ENCODE data around the gene C10orf143.
"Not testable (repeated sequence)": the region's sequence is repeated elsewhere in the genome, so short reads cannot be mapped to it uniquely, and the experiment has no call there.

C10orf143 gene

DNA sequence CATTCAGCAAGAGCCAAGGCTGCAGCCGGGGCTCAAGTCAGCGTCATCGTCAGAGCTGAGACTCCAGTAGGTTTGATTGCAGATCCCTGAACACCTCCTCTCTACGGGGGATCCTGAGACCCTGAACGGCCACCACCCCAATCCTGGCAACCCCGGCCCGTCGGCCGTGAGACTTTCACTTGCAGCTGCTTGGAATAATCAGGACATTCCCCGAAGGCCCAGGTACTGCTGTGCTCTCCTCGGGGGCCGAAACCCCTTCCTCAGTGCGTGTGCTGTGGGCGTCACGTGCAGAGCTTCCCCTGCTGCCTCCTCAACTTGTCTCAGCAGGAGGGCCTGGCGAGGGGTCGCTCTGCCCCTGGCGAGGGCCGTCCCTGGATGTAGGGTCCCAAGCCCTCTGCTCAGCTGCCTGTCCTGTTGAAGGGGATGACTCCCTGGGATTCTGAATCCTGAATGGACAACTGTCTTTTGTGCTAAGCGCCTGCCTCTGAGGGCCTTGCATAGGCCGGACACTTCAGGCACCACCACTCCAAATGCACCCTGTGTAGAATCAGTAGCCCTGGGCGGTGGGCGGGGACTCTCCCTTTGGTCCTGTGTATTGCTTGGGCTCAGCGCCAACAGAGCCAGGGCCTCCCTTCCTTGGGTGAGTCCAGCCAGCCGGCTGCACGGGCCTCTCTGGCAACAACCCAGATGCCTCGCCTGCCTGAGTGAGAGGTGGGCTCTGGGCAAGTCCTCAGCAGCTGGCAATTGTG lies 82.7 kb downstream of the C10orf143 start:
- peak; percentile 13 for DNase-seq

DNA sequence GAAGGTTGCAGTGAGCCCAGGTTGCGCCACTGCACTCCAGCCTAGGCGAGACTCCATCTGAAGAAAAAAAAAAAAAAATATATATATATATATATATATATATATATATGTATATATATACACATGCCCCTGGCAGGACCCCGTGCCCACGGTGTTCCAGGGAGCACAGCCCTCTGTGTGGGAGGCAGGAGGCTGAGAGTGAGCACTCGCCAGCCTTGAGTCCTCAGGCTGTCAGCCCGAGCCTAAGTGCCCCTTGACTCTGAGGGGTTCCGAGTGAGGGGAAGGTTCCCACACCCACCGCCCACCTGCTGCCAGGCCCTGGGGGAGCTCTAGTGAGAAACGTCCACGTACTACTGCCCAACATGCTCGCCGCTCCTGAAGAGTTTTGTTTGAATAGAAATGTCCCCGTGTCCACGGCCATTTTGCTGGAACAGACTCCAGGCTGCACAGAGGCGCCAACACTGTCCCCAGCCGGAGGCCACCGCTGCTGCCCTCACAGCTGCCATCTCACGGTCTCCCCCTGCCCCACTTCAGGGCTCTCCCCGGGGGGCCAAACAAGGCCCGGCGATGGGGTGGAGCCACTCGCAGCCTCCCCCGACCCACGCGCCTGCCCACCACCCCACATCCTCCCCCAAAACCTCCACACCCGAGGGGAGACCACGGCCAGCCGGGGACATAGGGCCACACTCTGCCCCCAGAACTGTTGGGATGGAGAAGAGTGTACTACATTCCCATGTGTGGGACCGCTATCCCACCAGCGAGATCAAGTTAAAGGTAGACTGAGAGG lies 83.8 kb downstream of the C10orf143 start:
- no peak for DNase-seq

DNA sequence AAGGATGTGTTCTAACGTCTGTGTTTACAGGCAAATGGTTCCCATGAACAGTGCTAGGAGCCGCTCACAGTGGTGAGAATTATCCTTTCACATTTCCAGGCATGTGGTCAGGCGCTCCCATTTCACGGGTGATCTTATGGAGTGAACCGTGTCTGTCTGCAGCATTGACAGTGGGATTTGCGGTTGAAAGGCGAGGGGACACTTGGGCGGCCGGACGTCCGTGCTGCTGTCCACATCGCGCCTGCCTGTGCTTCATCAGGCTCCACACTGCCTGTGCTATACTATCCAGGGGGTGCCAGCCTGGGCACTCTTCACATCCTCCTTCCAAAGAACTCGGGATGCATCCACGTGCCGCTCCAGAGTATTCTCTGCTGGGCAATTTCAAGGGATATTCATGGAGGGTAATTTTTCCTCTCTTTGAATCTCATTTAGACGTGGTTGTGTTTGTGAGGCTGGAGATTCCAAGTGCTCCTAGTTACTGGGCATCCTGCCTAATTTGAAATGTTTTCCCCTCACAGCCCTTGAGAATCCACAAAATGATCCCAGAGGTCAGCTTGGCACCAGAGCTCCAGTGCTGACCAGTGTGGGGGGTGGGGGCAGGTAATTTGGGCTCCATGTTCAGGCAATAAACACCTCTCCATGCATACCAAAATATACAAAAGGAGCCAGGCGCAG lies 84.7 kb downstream of the C10orf143 start:
- DNase-seq: no peak

DNA sequence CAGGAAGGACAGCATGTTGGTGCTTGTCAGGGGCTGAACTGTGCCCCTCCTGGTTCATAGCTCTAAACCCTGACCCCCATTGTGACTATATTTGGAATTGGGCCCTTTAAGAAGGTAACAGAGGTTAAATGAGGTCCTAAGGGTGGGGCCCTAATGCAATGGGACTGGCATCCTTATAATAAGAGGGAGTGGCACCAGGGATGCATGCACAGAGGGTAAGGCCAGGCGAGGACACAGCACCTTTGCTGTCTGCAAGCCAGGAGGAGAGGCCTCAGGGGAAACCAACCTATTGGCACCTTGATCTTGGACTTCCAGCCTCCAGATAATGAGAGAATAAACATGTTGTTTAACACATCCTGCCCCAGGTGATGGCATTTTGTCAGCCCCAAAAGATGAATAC lies 85.3 kb downstream of the C10orf143 start:
- no peak for DNase-seq

DNA sequence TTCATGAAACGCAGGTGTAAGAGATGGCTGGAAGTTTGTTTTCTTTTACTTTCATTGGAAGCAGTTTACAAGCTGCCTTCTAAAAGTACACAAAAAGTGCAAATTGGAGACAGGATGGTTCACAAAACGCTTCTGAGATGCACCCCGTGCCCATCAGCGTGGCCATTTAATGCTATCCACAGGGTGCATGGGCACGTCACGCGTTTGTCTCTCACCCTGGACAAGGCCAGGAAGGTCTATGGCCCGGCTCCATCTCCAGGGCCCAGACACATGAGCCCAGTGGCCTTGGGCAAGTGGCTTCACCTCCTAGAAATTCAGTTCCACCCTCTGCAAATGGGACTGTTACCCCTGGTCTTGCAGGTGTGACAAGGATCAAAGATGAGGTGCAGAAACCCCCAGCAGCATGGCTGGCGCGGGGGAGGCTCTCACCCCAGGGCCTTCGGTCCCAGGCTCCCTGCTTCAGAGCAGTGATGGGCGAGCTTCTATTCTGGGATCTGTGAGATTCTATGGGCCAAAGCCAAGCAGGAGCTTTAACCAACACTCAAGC lies 85.8 kb downstream of the C10orf143 start:
- no peak for DNase-seq

DNA sequence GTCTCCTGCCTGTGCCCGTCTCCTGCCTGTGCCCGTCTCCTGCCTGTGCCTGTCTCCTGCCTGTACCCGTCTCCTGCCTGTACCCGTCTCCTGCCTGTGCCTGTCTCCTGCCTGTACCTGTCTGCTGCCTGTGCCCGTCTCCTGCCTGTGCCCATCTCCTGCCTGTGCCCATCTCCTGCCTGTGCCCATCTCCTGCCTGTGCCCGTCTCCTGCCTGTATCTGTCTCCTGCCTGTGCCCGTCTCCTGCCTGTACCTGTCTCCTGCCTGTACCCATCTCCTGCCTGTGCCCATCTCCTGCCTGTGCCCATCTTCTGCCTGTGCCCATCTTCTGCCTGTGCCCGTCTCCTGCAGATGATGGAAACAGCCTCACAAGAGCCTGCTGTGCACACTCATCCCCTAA lies 86.3 kb downstream of the C10orf143 start:
- not testable (repeated sequence) for DNase-seq

DNA sequence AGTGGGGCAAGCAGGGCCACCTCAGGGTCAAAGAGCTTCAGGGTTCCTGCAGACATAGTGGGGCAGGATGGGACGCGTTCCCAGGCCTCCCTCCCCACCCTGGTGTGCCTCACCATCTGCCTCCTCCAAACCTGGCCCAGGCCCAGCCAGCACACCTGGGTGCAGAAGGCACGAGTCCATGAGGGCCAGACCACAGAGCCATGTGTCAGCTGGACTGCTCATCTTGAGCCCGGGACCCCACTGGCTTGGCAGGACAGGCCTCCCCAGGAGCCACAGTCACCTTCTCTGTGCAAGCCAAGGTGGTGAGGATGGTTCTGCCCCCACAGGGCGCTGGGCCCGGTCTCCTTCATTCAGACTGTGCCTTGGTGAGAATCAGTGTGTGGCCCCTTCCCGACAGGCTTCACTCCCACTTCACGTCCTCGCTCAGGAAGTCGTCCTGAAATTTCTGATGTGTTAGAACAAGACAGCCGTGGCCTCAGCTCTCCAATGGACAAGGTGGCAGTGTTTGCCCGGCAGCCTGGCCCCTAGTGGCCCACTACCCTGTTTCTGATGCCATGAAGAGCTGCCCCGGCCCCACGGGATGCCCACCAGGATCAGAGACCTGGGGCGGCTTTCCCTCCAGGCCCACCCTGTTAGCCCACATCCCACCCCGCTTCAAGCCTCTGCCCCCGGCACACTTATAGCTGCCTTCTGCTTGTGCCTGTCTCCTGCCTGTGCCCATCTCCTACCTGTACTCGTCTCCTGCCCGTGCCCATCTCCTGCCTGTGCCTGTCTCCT lies 87.0 kb downstream of the C10orf143 start:
- DNase-seq: no peak

DNA sequence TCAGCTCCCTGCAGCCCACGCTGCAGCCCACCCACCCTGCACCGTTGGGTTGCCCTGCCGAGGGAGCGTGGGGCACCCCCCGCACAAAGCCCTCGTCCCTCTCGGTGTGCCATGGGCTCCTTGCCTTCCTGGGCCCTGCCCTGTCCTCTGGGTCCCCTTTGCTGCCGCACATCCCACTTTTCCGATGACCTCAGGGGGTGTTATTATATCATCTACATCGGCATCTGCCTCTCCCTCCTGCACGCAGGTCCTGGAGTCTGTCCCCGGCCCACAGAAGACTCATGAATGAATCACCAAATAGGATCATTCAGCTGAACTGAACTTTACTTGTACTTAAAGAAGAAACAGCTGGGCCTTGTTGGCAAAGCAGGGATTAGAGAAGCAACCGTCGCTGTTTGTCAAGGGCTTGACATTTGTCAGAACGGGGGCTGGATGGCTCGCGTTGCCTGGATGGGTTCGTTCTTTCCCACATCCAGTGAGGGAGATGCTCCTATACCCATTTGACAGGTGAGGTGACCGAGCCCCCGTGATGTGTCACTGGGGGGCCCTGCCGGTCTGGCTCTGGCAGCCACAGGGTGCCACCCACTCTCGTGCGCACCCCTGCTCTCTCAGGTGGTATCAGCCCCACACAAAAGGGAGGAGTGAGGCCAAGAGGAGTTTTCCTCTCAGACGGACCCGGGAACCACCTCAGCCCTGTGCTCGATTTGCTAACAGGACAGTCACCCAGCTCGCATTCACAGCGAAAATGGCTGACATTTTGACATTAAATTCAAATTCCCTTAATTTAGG lies 87.9 kb downstream of the C10orf143 start:
- DNase-seq: no peak

DNA sequence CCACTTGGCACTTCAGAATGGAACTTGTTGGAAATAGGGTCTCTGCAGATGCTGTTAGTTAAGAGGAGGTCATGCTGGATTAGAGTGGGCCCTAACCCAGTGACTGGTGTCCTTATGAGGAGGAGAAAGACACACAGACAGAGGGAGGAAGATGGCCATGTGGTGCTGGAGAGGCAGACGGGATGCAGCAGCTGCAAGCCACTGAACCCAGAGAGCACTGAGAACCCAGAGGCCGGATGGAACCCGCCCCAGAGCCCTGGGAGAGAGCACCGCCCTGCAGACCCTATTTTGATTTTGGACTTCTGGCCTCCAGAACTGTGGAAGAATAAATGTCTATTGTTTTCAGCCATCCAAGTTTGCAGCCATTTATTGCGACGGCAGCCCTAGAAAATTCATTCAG lies 88.5 kb downstream of the C10orf143 start:
- DNase-seq: no peak

DNA sequence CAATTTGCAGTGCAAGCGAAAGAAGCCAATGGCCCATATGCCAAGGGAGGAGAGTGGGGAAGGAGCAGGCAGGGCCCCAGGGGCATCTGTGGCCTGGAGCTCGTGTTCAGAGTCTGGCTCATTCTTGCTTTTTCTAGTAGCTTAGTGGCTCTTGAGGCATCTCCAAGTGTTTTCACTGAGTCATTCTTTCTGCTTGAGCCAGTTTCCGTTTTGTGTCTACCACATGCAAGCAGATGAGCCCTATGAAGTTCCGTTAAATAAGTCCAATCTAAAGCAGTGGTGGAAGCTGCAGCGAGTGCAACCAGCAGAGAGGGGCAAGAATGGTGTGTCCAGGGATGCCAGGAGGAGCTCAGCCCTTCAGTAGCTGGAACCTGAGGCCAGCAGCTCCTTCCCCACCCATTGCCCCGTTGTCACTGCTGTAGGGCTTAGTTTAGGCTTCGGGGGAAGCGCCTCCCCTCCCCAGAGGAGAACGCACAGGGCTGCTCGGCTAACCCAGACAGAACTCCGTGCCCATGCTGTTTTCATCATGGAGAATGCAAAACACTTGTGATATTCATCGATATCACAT lies 89.2 kb downstream of the C10orf143 start:
- no peak for DNase-seq

DNA sequence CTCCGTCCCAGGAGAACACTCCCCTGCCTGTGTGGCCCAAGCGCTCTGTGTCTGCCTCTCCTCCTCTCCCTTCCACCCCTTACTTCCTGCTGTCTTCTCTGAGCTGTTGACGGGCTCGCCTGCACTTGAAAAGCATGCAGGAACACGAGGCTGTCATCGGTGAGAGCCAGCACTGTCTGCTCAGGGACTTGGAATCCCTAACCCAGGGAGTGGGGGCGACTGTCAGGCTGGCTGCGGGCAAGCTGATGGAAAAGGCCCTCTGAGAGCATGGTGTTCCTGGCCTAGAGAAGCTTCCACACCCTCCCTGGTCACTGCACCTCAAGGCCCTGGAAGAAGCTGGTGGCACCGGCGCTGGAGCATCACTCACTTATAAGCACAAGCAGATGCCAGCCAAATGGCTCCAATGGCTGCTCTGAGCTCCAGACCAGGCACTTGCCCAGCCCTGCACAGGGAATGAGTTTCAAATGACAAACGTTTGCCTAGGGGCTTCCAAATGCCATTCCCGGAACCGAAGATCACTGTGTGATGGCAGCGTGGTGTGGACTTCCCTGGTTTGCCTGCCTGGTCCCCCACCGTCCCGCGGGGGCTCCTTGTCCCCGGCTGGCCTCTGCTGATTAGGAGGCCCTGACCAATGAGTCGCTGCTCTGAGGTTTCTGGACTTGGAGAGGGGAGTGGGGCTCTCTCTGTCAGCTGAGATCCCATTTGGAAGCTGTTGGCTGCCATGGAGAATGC lies 89.8 kb downstream of the C10orf143 start:
- no peak for DNase-seq

DNA sequence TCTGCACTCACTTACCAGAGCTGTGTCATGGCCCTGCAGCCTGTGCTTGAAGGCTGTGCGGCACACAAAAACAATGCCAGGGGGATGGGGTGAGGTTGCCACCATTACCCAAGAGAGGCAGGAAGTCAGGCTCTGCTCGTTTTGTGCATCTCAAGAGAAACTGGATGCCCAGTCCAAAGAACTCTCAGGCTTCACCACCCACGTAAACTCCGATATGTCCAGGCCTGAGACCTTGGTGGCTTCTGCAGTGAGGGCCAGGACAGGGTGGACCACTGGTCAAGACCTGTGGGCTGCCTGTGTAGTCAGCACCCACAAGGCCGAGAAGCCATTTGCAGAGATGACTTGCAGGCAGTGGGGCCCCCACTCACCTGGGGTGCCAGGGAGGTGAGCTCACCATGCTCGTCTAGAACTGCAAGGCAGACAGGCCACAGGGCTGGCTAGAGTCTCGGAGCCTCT lies 91.9 kb downstream of the C10orf143 start:
- no peak for DNase-seq

DNA sequence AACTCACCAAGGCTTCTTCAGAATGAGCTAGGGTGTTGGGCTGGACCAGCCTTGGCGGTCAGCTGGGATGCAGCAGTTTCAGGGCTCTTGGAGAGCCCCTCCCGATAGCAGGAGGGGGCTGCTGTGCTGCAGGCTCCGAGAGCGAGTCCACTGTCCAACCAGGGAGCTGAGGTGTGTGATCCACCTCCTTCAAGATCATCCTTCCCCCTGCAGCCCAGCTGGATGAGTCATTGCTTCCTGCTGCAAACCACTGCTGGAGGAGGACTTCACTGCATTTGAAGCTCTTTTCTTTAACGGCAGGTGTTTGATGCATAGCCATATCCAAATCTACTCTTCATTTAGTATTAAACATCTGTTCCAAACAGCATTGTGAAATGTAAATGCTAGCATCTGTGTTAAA lies 92.4 kb downstream of the C10orf143 start:
- DNase-seq: no peak

DNA sequence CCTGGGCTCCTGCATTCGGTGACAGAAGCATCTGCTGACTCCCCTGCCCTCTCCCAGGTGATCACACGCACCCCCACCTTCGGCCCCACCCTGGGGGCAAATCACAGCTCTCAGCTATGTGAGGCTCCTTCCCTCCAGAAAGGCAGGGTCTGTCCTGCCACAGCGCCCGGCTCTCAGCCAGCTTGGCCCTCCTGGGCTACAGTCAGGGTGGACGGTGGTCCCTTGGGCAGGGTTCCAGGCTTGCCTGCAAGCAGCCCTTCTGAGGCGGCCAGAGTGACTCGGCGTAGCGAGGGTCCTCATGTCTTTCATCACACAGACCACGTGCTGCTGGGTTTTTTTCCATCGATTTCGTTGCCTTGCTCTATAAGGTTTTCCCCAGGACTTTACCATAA lies 93.0 kb downstream of the C10orf143 start:
- no peak for DNase-seq

DNA sequence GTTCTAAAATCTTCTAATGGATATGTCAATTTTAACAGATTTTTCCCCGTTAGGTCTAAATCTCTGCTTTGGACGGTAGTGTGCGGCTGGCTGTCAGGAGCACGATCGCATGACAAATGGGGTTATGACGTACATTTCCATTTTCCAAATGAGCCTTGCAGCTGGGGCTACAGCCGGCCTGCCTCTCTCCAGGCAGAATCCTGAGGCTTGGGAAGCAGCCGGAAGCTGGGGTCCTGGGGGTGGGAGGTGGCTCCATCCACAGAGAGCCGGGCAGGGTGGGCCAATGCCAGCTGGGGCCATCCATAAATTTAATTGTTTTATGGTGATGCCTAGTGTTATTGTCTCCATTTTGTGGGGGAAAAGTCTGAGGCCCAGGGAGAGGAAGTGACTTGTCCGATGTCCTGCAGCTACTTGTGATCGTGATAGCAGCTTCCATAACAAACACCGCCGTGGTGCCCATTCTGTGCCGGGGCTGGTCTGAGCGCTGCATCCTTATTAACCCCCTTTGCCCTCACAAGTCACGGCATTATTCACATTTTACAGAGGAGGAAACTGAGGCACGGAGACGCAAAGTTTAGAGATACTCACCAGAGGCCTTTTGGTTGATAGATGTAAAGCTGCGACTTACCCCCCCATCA lies 93.5 kb downstream of the C10orf143 start:
- no peak for DNase-seq

DNA sequence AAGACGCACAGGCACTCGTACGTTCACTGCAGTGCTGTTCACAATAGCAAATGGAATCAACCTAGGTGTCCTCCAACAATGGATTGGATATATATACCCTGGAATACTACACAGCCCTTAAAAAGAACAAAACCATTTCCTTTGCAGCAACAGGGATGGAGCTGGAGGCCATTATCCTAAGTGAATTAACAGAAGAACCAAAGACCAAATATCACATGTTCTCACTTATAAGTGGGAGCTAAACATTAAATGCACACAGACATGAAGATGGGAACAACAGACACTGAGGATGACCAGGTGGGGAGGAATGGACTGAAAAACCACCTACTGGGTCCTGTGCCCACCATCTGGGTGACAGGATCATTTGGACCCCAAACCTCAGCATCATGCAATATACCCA lies 94.5 kb downstream of the C10orf143 start:
- DNase-seq: no peak

DNA sequence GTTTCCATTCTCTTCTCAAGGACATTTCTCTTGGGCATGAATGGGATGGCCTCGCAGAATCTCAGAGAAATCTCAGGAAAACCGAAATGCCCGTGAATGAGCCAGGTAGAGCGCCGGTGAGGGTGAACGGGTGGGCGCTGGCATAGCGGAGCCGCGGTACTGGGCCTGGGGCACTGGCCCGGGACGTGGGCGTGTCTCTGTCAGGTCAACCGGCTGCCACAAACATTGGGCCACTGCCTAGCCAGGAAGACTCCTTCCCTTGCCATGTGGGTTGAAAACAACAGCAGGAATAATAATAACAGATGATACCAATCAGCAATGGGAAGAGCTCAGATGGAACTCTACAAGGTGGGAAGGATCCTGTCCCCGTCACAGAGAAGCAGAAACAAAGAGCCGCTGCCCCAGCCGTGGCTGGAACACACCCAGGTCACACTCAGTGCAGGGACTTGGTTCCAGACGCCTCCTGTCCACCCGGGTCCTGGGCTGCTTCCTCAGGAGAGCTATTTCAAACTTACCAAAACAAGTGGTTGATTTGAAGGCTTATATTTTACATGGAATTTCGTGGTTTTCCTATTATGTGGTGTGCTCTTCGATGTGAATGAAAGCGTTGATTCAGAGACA lies 95.4 kb downstream of the C10orf143 start:
- DNase-seq: no peak

DNA sequence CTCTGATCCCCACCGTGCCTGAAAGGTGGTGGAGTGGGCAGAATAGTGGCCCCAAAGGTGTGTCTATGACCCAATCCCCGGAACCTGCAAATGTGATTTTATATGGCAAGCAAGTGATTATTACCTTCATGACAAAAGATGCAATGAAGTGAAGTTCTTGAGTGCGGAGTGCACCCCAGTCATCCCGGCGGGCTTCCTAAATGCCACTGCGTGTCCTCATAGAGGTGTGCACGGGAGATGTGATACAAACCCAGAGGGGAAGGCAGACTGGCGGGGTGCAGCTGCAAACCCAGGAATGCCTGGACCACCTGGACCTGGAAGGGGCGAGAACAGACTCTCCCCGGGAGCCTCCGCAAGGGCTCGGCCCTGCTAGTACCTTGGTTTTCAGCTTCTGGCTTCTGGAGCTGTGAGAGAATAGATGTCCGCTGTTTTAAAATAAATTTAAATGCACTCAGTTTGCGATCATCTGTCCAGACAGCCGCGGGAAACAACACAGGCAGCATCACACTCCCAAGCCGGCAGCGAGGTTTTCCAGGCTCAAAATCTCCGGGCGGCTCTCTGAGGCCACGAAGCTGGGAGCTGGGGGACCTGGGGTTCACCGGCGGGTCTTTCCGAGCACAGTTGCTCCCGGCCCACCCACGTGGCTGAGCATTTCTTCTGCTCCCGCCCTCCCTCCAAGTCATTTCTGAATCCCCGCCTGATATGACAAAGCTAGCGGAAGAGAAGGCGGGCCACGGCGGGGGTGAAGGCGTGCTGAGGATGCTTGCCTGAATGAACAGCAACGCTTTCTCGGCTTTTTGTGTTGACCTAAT lies 96.2 kb downstream of the C10orf143 start:
- no peak for DNase-seq

Measured in NCI-H1105 treated with DMSO at 0.1 percent for 48 hours (cell line).